H7 (cell line): ENCODE data around the gene TMEM92. TPM values are rescaled to one million over a fixed set of nuclear protein-coding genes. Genes with fewer than 3 reads are reported as not detected.
A peak's percentile ranks its signal among the peaks of the same experiment; 100 is the strongest.

Experiments used
- DNase-seq: peaks from one replicate; pipeline ENCODE4 v3.0.0; 2012
- H3K27me3 ChIP-seq: 2 replicates; pipeline ENCODE4 v1.6.0; 2011; ENCODE audit warnings: mild to moderate bottlenecking, low read length; ENCODE audit not compliant: control insufficient read depth, insufficient read depth
- H3K36me3 ChIP-seq: replicated peaks from 2 replicates; pipeline ENCODE4 v1.5.1; 2011; ENCODE audit warnings: low read length; ENCODE audit not compliant: control insufficient read depth, insufficient read depth
- H3K4me3 ChIP-seq: 2 replicates; pipeline ENCODE4 v1.5.1; 2011; ENCODE audit warnings: low read depth, mild to moderate bottlenecking, control low read depth, low read length, moderate library complexity; ENCODE audit not compliant: insufficient read depth
- total RNA-seq: library from RNA; depleted of rRNA; stranded (reverse); fragments of >200 nt; shearing (Covaris generic); gene quantifications from 2 replicates; pipeline ENCODE4 v1.2.3, GENCODE V29; 2014

TMEM92 gene
- total RNA-seq, 1 experiment from 2014 or later, result 7.3 TPM

DNA sequence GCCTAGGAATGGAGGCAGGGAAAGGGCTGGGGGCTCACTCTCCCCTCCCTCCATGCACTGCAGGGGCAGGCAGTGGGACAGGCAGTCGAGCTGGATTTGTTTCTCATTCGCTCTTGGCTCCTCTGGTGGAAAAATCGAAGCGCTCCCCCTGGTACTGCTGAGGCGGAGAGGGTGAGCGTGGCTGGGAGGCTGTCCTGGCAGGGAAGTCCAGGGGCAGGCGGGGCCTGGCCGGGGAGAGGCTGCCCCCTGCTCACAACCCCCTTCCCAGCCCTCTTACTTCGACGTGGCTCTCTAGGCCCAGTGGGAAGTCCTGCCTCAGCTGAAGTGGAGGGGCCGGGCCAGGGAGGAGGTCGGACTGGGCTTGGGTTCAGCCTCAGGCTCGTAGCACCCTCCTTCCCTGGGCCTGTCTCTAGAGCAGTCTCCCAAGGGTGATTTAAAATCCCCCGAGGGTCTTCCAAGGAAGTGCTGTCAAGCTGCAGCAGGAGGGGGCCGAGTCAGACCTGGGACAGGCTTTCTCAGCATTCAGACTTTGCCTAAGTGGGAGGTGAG is 16.5 kb upstream of the TMEM92 start:
- DNase-seq, result peak; percentile 73
- Histone ChIP-seq H3K27me3 (no peaks in the 10 kb centered on the region; the same call in 1 of the 2 replicates), H3K36me3 (no peaks in the 10 kb centered on the region), H3K4me3 (no peak overlapping the region)

DNA sequence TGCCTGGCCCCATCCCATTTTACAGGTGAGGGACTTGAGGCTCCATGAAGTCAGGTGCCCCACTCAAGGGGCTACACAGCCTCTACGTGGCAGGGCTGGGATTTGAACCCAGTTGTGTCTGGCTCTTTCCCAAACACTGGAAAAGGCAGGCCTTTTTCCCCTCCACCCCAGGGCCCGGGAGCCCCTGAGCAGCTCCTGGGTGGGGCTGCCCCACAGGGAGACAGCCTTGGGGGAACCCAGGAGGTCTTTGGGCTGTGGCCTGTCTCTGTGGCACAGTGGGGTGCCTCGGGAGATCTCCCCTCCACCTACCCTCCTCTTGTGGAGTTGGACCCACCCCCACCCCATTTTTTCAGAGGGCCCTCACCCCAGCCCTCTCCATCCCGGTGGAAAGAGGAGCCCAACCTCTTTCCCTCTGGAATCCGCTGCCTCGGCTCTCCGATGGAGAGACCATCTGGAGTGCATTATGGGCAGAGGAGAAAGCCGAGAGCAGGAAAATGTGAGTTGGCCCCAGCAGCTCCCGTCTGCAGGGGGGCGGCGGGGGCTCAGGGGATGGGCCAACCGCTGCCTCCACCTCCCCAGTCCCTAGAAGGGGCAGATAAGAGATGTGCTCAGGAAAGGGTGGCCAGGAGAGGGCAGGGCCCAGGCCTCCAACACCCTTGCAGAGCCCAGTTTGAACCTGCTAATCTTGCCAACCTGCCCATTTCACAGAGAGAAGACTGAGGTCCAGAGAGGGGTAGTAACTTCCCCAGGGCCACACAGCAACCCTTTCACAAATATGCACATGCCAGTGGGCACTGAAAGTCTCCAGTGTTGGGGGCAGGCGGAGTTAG is 15.4 kb upstream of the TMEM92 start:
- peak; percentile 68 for DNase-seq
- H3K27me3 ChIP-seq, result no peaks in the 10 kb centered on the region; the same call in 1 of the 2 replicates
- no peaks in the 10 kb centered on the region for H3K36me3 ChIP-seq
- no peak overlapping the region for H3K4me3 ChIP-seq

DNA sequence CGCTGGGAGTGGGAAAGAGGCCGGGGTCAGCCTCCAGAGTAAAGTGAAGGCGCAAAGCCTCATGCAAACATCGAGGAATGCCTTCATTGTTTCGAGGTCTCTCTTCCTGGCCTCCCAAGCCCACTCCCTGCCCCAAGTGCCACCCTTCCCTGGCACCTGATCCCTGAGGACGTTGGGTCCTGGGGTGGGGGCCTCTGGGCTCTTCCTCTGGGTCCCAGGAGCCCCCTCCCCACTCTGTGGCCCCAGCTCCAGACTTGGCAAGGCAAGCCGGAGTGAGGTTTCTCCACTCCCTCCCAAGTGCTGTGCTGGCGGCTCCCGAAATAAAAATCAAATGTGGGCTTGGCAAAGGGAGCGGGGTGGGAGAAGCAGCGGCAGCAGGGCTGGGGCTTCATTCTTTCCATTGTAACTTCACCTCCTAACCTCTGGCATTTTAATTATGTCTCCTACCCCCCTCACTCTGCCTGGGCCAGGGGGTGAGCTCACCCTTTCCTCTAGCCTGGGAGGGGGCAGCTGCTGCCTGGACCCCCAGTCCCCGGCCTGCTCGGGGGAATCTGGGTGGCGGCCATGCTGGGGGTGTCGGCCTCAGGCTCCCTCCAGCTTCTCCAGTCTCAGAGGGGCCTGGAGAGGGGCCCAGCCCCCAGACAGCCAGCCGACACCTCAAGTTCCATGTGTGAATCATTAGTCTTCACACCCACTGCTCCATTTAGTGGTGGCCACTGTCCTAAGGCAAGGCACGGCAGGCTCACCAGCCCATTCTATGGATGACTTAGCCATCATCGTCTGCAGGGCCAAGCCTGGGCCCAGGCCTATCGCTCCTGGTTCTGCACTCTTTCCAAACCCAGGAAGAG is 14.6 kb upstream of the TMEM92 start:
- Histone ChIP-seq H3K4me3 (no peak overlapping the region), H3K27me3 (no peaks in the 10 kb centered on the region; the same call in 1 of the 2 replicates), H3K36me3 (no peaks in the 10 kb centered on the region)
- DNase-seq, result peak; percentile 53

DNA sequence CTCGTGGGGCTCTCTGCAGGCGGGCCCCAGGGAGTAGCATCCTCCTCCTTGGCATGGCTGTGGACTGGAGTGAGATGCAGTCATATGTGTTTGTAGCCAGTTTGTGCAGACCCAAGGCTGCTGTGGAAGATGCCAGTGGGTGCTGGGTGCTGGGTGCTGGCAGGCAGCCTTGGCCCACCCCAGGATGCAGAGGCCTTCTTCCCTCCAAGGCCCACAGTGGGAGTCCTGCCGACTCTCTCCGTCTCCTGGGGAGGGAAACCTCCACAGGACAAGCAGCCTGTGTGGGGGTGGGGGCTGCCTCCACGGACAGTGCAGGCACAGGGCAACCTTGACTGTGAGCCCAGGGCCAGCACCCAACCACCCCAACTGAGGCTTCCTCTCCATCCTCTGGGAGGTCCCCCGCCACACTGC is 13.8 kb upstream of the TMEM92 start:
- Histone ChIP-seq H3K4me3 (no peak overlapping the region), H3K27me3 (no peaks in the 10 kb centered on the region; the same call in 1 of the 2 replicates), H3K36me3 (no peaks in the 10 kb centered on the region)
- DNase-seq, result peak; percentile 43

DNA sequence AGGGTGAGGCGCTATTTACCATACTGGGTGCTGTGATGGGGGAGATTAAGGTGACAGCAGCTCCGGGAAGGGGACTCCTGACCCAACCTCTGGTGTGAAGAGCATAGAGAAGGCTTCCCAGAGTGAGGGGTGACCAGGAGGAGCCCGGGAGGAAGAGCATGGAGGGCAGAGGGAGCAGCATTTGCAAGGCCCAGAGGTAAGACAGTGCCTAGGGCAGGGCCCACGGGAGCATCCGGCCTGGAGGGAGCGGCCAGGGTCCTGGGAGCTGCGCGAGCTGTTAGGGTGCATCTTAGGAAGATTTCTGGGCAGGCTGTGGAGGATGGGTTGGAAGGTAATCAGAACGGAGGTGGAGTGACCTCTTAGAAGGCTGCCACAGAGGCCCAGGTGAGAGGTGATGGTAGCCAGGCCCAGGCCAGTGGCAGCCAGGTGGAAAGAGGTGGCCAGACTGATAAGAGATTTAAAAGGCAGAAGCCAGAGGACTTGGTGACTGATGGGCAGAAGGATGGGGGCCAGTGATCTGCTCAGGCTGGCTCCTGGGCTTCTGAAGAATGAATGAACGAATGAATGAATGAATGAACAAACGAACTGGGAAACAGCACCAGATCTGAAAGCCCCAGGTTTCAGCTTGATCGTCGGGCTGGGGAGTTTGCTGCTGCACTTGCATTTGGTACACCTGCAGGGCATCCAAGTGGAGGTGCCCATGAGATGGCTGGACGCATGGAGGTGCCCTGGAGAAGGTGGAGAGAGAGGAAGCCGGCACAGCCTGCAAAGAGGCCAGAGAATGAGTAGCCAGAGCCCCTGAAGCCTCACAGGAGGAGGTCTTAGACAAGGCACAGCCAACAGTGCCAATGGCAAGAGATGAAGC is 13.0 kb upstream of the TMEM92 start:
- no peak overlapping the region for H3K4me3 ChIP-seq
- H3K27me3 ChIP-seq, result no peaks in the 10 kb centered on the region; the same call in 1 of the 2 replicates
- H3K36me3 ChIP-seq, result no peaks in the 10 kb centered on the region
- DNase-seq, result peak; percentile 13

DNA sequence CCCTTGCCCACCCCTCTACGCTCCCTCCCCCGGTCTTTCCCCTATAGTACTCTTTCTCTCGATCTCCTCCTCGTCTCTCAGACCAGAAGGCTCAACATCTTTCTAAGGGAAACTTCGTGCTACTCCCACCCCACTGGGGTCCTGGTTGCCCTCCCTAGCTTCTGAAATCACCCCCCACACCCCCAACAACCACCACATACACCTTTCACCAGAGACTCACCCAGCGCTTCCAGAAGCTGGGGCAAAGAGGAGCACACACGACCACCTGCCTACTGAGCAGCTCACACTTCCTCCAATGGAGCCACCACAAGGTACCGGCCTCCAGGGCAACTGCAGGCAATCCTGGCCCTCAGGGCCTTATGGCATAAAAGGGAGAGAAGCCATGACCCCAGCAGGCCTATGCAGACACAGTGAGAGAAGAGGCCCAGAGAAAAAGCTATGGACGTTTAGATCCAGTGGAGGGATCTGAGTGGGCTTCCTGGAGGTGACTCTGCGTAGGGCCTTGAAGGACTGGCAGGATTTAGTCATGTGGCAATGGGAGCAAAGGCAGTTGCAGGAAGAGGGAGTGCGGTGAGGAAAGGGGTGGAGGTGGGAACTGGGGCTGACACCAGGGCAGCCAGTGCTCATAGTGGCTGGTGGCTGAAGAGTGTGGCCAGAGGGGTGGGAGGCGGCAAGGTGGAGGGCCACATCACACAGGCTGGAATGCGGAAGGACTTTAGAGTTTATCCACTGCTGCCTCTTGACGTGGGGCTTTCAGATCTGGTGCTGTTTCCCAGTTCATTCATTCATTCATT is 12.1 kb upstream of the TMEM92 start:
- Histone ChIP-seq H3K36me3 (no peaks in the 10 kb centered on the region), H3K27me3 (no peaks in the 10 kb centered on the region; the same call in 1 of the 2 replicates), H3K4me3 (no peak overlapping the region)
- peak; percentile 35 for DNase-seq

DNA sequence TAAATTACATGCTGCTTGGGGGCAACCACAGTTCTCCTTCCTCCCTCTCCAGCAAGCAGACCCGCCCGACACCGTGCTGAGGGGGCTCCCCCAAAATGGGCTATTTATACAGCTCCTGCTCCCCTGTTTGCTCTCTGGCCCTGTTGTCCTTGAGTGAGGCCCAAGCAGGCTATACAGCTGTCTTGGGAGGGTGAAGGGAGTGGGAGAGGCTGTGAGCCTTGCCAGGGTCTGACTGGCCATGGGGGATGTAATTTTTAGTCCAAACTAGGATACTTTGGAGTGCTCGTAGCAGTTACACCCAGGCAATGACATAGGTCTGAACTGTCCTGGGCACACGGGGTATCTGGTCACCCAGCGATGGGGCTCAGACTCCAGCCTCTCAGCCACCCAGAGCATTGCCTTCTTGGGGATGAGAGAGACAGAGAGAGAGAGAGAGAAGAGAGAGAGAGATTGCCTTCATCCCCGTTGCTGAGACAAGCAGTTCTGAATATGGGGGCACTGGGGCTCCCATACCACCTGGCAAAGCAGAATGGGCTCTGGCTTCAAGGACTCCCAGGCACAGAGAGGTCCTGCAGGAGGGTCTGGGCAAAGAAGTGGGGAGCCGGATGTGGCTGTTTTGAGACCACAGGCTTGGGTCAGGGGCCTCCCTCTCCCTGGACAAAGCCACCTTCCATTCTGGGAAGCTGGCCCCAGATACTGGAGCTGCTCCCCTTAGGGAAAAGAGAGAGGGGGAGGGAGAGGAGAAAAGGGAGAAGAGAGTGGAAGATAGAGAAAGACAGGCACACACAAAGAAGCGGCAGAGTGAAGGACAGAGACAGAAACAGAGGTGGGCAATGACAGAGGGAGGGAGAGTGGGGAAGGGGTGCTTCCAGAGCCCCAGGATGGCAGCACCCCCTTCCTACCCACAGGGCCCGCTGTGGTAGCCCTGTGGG is 10.7 kb upstream of the TMEM92 start:
- DNase-seq, result peak; percentile 21
- H3K27me3 ChIP-seq, result no peaks in the 10 kb centered on the region; the same call in 1 of the 2 replicates
- H3K36me3 ChIP-seq, result no peaks in the 10 kb centered on the region
- peak overlapping the region; percentile 25; the same call in 1 of the 2 replicates for H3K4me3 ChIP-seq

DNA sequence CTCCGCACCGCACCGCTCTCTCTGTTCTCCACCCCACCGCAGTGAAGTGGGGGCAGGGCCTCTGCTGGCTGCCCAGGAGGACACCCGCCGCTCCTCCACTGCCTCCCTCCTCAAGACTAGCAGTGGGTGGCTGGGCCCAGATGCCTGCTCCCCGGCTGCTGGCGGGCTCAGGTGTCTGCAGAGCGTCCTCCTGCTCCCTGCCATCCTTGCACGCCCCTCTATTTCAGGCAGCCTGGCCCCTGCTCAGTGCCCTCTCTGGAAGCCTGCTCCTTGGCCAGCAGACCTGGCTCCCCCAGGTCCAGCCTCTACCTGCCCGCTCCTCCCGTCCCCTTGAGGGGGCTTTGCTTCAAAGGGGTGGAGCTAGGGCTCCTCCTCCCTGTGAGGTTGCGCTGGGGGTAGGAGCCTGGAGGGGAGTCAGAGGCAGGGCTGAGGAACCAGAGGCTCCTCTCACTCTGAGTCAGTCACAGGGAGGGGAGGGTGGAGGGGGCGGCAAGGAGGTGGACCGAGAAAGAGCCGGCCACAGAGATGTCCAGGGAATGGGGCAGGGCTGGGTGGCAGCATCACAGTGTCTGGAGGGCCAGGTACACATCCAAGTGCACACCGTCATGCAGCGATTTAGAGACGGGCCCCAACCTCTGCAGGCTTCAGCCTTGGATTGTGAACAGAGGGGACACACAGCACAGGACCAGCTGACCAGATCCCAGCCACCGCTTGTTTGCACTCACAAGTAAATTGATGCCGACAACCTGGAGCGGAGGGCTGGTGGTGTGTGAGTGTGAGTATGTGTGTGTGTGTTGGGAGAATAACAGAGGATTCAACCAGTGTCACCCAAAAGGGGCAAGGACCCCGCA is 9.8 kb upstream of the TMEM92 start:
- DNase-seq, result peak; percentile 88
- H3K4me3 ChIP-seq, result peak overlapping the region; percentile 25; the same call in 1 of the 2 replicates
- H3K27me3 ChIP-seq, result no peaks in the 10 kb centered on the region; the same call in 1 of the 2 replicates
- H3K36me3 ChIP-seq, result no peaks in the 10 kb centered on the region

DNA sequence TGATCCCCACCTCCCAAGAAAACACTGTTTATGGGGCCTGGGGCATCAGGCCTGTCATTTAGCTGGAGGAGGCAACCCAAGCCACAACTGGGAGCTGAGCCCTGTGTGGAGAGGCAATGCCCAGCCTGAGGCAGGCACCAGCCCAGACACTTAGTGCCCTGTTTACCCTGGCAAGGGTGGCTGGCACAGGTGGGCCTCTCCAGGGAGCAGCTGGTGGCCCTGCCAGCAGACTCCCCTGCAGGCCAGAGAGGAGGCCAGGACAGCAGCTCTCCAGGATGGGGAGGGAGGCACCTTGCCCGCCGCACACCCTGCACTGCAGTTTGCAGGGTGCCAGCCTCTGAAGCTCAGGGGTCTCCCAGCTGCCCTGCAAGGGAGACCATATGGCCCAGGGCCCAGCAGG is 9.1 kb upstream of the TMEM92 start:
- H3K36me3 ChIP-seq, result no peaks in the 10 kb centered on the region
- peak; percentile 21 for DNase-seq
- no peaks in the 10 kb centered on the region; the same call in 1 of the 2 replicates for H3K27me3 ChIP-seq

DNA sequence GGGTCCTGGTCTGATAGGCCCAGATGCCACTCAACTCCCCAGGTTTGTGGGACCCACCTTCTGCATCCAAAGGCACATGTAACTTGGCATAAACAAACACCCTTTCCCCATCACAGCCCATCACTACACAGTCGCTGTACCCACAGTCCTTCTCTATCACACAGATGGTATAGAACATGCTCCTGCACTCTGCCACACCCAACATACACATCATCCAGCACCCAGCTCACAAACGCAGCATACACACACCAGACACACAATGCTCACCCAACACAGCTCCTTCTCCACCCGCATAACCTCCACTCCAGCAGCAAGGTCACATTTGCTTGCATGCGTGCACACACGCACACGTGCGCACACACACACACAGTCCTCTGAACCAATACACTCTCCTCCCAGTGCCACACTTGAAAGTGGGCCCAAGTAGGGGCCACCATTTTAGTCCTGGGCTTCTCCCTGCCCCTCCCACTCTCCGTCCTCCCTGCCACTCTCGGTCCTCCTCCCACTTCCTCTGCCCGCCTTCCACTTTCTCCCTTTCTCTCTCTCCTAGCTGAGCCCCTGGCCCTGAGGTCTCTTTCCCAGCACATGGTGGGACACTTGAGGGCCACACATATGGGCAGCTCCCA is 8.5 kb upstream of the TMEM92 start:
- H3K27me3 ChIP-seq, result no peaks in the 10 kb centered on the region; the same call in 1 of the 2 replicates
- H3K4me3 ChIP-seq, result no peak overlapping the region
- DNase-seq, result peak; percentile 34
- H3K36me3 ChIP-seq, result no peaks in the 10 kb centered on the region

More for the DNA sequence above, 9.1 kb upstream of the TMEM92 start:
- no peak overlapping the region for H3K4me3 ChIP-seq

DNA sequence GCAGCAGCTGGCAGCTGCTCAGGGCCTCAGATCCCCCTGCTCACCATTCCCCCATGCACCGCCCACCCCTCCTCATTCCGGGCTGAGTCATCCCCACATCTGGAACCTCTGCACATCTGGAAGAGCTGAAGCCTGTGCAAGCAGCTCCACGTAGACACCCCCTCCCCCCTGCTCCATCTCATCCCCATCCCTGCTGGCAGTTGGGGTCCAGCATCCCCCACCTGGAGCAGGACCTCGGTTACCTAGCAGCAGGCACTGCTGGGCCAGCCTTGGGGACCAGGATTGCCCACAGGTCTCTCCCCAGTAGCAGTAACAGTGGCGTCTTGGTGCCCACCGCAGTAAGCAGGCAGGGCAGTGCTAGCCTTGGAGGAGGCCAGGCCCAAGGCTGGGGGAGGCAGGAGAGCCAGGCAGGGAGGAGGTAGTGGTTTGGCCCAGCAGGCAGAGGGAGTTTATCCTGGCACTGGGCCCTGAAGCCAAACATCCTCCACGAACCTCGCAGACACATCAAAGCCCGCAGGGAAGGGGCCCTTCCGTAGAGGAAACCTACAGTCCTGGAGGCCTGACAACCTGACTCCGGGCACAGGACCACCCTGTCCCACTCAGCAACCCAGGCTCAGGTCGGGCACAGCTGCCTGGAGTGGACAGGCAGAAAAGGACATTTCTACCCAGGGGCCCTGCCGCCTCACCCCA is 7.7 kb upstream of the TMEM92 start:
- H3K36me3 ChIP-seq, result no peaks in the 10 kb centered on the region
- DNase-seq, result peak; percentile 51
- no peaks in the 10 kb centered on the region; the same call in 1 of the 2 replicates for H3K27me3 ChIP-seq
- no peak overlapping the region for H3K4me3 ChIP-seq
